ENCODE data around the gene NUTF2. TPM values are rescaled to one million over a fixed set of nuclear protein-coding genes. Genes with fewer than 3 reads are reported as not detected.
"Not testable (repeated sequence)": the region's sequence is repeated elsewhere in the genome, so short reads cannot be mapped to it uniquely, and the experiment has no call there.

The NUTF2 gene
- total RNA-seq, 1 donor = 89.1 TPM

DNA sequence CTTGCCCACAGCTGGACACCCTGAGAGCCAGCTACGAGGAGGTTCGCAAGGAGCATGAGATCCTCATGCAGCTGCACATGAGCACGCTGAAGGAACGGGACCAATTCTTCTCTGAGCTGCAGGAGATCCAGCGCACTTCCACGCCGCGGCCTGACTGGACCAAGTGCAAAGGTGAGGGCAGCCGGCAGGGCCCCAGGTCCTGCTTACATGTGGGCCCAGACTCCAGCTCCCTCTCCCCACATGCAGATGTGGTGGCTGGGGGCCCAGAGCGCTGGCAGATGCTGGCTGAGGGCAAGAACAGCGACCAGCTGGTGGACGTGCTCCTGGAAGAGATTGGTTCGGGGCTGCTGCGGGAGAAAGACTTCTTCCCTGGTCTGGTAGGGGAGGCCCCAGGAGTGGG is 20.8 kb upstream of the NUTF2 start:
- Histone ChIP-seq H3K4me1 (ENCODE audit: insufficient read depth, low read length) (no peaks in the 10 kb centered on the region), H3K4me3 (ENCODE audit: low read length) (no peak overlapping the region), H3K27me3 (ENCODE audit: insufficient read depth, low read length) (no peaks in the 10 kb centered on the region), H3K9me3 (ENCODE audit: low read depth, low read length) (no peaks in the 10 kb centered on the region)

DNA sequence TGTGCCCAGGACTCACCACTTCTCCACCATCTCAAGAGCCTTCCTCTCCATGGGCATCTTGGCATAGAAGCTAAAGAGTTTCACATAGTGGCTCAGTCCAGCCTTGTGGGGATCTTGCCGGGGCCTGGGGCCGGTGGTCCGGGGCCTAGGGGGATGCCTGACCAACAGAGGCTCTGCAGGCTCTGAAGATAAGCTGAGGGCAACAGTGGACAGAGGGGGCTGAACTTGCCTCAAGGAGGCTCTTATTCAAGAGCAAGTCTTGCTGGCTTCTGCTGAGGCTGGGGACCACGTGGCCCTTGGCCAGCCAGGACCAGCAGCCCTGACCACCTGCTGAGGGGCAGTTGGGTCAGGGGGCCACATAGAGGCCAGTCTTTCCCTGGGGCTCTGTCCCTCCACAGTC is 18.1 kb upstream of the NUTF2 start:
- H3K4me1 ChIP-seq (ENCODE audit: insufficient read depth, low read length) = peaks cover 10% of the 10 kb centered on the region
- H3K4me3 ChIP-seq (ENCODE audit: low read length) = no peak overlapping the region
- no peaks in the 10 kb centered on the region for H3K27me3 ChIP-seq (ENCODE audit: insufficient read depth, low read length)
- no peaks in the 10 kb centered on the region for H3K9me3 ChIP-seq (ENCODE audit: low read depth, low read length)

GRCh38 chr16:67833030-67833414 is 13.7 kb upstream of the NUTF2 start:
- H3K9me3 ChIP-seq (ENCODE audit: low read depth, low read length) = no peaks in the 10 kb centered on the region

GRCh38 chr16:67833415-67834241 is 13.1 kb upstream of the NUTF2 start:
- Histone ChIP-seq H3K4me3 (ENCODE audit: low read length) (peak overlapping the region; percentile 58), H3K27me3 (ENCODE audit: insufficient read depth, low read length) (no peaks in the 10 kb centered on the region), H3K4me1 (ENCODE audit: insufficient read depth, low read length) (peaks cover 17% of the 10 kb centered on the region), H3K9me3 (ENCODE audit: low read depth, low read length) (no peaks in the 10 kb centered on the region)

More at GRCh38 chr16:67833030-67833414, 13.7 kb upstream of the NUTF2 start:
- peak overlapping the region; percentile 58 for H3K4me3 ChIP-seq (ENCODE audit: low read length)
- H3K4me1 ChIP-seq (ENCODE audit: insufficient read depth, low read length) = peaks cover 17% of the 10 kb centered on the region
- H3K27me3 ChIP-seq (ENCODE audit: insufficient read depth, low read length) = no peaks in the 10 kb centered on the region

GRCh38 chr16:67834242-67834614 is 12.5 kb upstream of the NUTF2 start:
- Histone ChIP-seq H3K9me3 (ENCODE audit: low read depth, low read length) (no peaks in the 10 kb centered on the region), H3K27me3 (ENCODE audit: insufficient read depth, low read length) (no peaks in the 10 kb centered on the region), H3K4me3 (ENCODE audit: low read length) (peak overlapping the region; percentile 58), H3K4me1 (ENCODE audit: insufficient read depth, low read length) (peaks cover 17% of the 10 kb centered on the region)

- H3K4me1 ChIP-seq (ENCODE audit: insufficient read depth, low read length) = peaks cover 23% of the 10 kb centered on the region
- not testable (repeated sequence) for H3K9me3 ChIP-seq (ENCODE audit: low read depth, low read length); H3K4me3 ChIP-seq (ENCODE audit: low read length); H3K27me3 ChIP-seq (ENCODE audit: insufficient read depth, low read length)
Observed at GRCh38 chr16:67837190-67837589, 9.5 kb upstream of the NUTF2 start.

GRCh38 chr16:67837811-67838210 is 8.9 kb upstream of the NUTF2 start:
- H3K4me3 ChIP-seq (ENCODE audit: low read length) = no peak overlapping the region
- H3K9me3 ChIP-seq (ENCODE audit: low read depth, low read length) = no peaks in the 10 kb centered on the region
- no peaks in the 10 kb centered on the region for H3K27me3 ChIP-seq (ENCODE audit: insufficient read depth, low read length)
- peaks cover 20% of the 10 kb centered on the region for H3K4me1 ChIP-seq (ENCODE audit: insufficient read depth, low read length)

- Histone ChIP-seq H3K4me3 (ENCODE audit: low read length) (peak overlapping the region; percentile 84), H3K9me3 (ENCODE audit: low read depth, low read length) (no peaks in the 10 kb centered on the region), H3K27me3 (ENCODE audit: insufficient read depth, low read length) (no peaks in the 10 kb centered on the region), H3K4me1 (ENCODE audit: insufficient read depth, low read length) (peaks cover 40% of the 10 kb centered on the region)
Observed at GRCh38 chr16:67841198-67841815, 5.4 kb upstream of the NUTF2 start.

- Histone ChIP-seq H3K27me3 (ENCODE audit: insufficient read depth, low read length) (no peaks in the 10 kb centered on the region), H3K4me3 (ENCODE audit: low read length) (peak within 1 kb of the TSS; percentile 84), H3K4me1 (ENCODE audit: insufficient read depth, low read length) (peaks cover 41% of the 10 kb centered on the region), H3K9me3 (ENCODE audit: low read depth, low read length) (no peaks in the 10 kb centered on the region)
Observed at GRCh38 chr16:67841816-67842508, 4.8 kb upstream of the NUTF2 start, which contains the start of gene THAP11. Gene THAP11, plus strand, starts transcription at chr16:67842320. Its CDS starts 235 bp downstream, at chr16:67842555.

GRCh38 chr16:67842509-67843342 is 4.0 kb upstream of the NUTF2 start:
- Histone ChIP-seq H3K4me1 (ENCODE audit: insufficient read depth, low read length) (peaks cover 46% of the 10 kb centered on the region), H3K27me3 (ENCODE audit: insufficient read depth, low read length) (no peaks in the 10 kb centered on the region), H3K9me3 (ENCODE audit: low read depth, low read length) (no peaks in the 10 kb centered on the region), H3K4me3 (ENCODE audit: low read length) (peak overlapping the region; percentile 84)

- peak overlapping the region; percentile 84 for H3K4me3 ChIP-seq (ENCODE audit: low read length)
- H3K9me3 ChIP-seq (ENCODE audit: low read depth, low read length) = no peaks in the 10 kb centered on the region
- no peaks in the 10 kb centered on the region for H3K27me3 ChIP-seq (ENCODE audit: insufficient read depth, low read length)
- peaks cover 52% of the 10 kb centered on the region for H3K4me1 ChIP-seq (ENCODE audit: insufficient read depth, low read length)
Observed at GRCh38 chr16:67843343-67843765, 3.4 kb upstream of the NUTF2 start.

- no peaks in the 10 kb centered on the region for H3K9me3 ChIP-seq (ENCODE audit: low read depth, low read length)
- H3K4me3 ChIP-seq (ENCODE audit: low read length) = no peak overlapping the region
- no peaks in the 10 kb centered on the region for H3K27me3 ChIP-seq (ENCODE audit: insufficient read depth, low read length)
- peaks cover 57% of the 10 kb centered on the region for H3K4me1 ChIP-seq (ENCODE audit: insufficient read depth, low read length)
Observed at GRCh38 chr16:67844497-67844896, 2.2 kb upstream of the NUTF2 start.

- Histone ChIP-seq H3K27me3 (ENCODE audit: insufficient read depth, low read length) (no peaks in the 10 kb centered on the region), H3K4me1 (ENCODE audit: insufficient read depth, low read length) (peaks cover 57% of the 10 kb centered on the region), H3K4me3 (ENCODE audit: low read length) (peak overlapping the region; percentile 69), H3K9me3 (ENCODE audit: low read depth, low read length) (no peaks in the 10 kb centered on the region)
Observed at GRCh38 chr16:67845291-67846062, 1.3 kb upstream of the NUTF2 start.

- Histone ChIP-seq H3K27me3 (ENCODE audit: insufficient read depth, low read length) (no peaks in the 10 kb centered on the region), H3K4me1 (ENCODE audit: insufficient read depth, low read length) (peaks cover 57% of the 10 kb centered on the region), H3K9me3 (ENCODE audit: low read depth, low read length) (no peaks in the 10 kb centered on the region), H3K4me3 (ENCODE audit: low read length) (peak overlapping the region; percentile 69)
Observed at GRCh38 chr16:67846063-67846319, 742 bp upstream of the NUTF2 start.

Measured in mononuclear cell (primary cell).